Choroid plexus epithelial cell (primary cell): ENCODE data around the gene MYCN.
"Not testable (repeated sequence)": the region's sequence is repeated elsewhere in the genome, so short reads cannot be mapped to it uniquely, and the experiment has no call there.

Experiments used
- DNase-seq: peaks from one replicate; pipeline ENCODE4 v3.0.0-alpha.2; 2010; ENCODE audit warnings: low read depth
- H3K4me3 ChIP-seq: 2 replicates; pipeline ENCODE4 v1.5.1; 2011; ENCODE audit warnings: low read depth, mild to moderate bottlenecking, control low read depth, low read length, moderate library complexity
- TF ChIP-seq, protein P1 (sequence below): conservative IDR thresholded peaks from 2 replicates; pipeline ENCODE4 v1.5.1; 2011; ENCODE audit warnings: low read depth, mild to moderate bottlenecking, control low read depth, inconsistent platforms, low read length, moderate library complexity

Gene MYCN

DNA sequence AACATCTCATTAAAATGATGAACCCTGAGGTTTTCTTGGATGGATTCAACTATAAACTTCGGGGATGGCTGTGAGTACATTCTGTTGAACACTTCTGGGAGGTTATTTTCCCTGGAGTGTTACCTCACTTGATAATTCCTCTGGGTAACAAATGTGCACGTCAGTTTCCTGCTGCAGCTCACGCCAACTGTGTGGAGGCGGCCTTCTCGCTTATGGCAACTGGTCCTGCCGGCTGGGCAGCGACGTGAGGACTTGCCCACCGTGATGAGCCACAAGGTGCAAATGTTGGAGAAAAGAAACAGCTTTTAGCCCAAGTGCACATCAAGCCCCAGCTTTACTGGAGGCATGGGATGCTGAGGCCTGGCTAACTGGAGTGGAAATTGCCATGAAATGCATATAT, 15.9 kb downstream of the MYCN start:
- TF ChIP-seq, protein P1, sequence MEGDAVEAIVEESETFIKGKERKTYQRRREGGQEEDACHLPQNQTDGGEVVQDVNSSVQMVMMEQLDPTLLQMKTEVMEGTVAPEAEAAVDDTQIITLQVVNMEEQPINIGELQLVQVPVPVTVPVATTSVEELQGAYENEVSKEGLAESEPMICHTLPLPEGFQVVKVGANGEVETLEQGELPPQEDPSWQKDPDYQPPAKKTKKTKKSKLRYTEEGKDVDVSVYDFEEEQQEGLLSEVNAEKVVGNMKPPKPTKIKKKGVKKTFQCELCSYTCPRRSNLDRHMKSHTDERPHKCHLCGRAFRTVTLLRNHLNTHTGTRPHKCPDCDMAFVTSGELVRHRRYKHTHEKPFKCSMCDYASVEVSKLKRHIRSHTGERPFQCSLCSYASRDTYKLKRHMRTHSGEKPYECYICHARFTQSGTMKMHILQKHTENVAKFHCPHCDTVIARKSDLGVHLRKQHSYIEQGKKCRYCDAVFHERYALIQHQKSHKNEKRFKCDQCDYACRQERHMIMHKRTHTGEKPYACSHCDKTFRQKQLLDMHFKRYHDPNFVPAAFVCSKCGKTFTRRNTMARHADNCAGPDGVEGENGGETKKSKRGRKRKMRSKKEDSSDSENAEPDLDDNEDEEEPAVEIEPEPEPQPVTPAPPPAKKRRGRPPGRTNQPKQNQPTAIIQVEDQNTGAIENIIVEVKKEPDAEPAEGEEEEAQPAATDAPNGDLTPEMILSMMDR: no peak
- no peak overlapping the region for H3K4me3 ChIP-seq
- DNase-seq: no peak

DNA sequence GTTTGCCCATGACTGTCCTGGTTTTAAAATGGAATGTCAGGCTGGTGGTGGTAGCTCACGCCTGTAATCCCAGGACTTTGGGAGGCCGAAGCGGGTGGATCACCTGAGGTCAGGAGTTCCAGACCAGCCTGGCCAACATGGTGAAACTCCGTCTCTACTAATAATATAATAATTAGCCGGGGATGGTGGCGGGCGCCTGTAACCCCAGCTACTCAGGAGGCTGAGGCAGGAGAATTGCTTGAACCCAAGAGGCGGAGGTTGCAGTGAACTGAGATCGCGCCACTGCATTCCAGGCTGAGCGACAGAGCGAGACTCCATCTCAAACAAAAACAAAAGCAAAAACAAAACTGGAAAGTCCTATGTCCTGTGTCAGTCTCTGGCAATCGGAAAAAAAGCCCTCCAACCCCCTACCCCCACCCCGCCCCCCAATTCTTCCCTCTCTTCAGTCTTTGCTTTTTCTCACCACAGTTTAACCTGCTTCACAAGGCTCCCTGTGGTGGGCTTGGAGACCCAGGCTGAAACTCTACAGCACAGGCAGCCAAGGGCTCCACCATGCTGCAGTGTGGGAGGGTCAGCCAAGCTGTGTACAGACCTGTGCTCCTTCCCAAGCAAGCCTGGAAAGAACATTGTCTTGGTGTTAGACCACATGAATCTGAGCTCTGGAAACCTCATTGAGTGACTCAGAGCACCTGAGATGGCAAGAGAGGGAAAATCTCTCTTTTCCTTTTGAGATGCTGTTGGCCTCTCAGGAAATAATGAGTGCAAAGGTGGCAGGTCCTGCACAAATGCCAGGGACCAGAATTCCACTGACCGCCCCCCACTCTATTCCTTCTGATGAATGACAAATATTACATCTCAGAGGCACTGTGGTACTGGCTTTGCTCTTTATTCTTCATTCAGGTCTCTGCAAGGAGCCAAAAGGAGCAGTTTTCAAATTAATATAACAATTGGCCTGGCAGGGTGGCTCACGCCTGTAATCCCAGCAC, 16.7 kb downstream of the MYCN start:
- H3K4me3 ChIP-seq: no peak overlapping the region
- DNase-seq: no peak
- TF ChIP-seq, protein P1: no peak

DNA sequence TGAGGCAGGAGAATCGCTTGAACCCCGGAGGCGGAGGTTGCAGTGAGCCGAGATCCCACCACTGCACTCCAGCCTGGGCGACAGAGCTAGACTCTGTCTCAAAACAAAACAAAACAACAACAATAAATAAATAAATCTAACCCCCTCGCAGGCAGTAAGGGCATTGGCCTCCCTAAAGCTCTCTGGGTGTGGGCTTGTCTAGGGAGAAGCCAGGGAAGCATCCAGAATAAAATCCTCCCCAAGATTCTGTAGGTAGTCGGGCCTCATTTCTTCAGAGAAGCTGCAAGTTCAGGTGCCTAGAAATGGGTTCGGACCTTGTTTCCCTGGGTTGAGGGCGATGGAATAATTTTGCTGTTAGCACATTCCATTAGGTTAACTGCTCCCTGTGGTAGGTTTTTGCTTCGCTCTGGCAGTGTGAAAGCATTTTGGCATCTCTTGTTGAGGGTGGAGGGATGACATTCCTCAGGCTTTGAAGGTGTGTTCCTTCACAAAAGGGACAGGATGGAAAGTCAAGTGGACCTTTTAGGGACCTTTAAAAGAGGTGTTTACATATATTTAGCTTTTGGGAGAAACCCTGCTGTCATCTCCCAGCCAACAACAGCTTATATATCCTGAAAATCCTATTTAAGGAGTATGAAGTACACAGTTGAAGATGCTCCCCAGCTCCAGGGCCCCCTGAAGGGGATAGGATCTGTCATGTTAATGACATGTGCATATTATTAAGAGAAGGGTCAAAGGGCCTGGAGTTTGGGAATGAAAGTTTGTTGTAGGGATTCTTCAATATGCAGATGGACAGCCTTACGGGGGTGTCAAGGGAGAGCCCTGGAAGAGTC, 17.7 kb downstream of the MYCN start:
- TF ChIP-seq, protein P1: no peak
- no peak for DNase-seq
- H3K4me3 ChIP-seq: no peak overlapping the region

DNA sequence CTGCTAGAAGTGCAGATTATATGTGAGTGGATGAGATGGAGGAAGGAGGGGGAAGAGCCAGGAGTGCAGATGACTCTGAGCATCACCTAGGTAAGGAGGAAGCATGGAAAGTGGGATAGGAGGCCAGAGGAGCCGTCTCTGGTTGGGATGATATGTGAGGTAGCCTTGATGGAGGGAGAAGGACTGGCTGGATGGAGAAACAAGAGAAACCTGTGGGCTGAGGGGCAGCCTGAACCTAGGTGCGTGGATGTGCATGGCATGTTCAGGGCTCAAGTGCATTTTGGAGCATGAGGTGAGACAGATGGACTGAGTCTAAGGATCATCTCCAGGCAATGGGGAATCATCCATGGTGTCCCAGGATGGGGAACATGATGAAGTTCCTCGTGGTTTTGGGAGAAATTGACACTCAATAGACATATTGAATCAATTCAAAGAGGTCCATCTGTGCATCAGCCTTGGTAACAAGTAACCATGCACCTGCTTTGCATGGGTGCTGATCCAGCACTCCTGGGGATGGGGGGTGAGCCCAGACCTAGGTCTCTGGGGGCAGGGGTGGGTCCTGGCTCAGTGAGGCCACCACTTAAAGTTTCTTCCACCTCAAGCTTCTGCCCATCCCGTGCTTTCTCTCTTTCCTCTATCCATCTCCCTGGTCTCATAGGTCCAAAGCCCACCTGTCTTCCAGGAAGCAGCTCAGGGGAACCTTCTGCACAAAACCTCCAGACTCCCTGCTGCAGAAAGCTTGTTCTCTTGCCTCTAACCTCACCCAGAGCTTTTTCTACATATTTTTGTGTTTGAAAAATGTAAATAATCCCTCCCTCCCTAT, 19.2 kb downstream of the MYCN start:
- no peak for DNase-seq
- TF ChIP-seq, protein P1: no peak
- H3K4me3 ChIP-seq: no peak overlapping the region

DNA sequence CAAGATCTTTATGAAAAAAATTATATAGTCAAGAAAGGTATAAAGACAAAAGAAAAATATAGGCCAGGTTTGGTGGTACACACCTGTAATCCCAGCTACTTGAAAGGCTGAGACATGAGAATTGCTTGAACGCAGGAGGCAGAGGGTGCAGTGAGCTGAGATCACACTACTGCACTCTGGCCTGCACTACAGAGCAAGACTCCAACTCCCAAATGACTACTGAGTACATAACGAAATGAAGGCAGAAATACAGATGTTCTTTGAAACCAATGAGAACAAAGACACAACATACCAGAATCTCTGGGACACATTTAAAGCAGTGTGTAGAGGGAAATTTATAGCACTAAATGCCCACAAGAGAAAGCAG, 19.8 kb downstream of the MYCN start:
- not testable (repeated sequence) for DNase-seq, H3K4me3 ChIP-seq

DNA sequence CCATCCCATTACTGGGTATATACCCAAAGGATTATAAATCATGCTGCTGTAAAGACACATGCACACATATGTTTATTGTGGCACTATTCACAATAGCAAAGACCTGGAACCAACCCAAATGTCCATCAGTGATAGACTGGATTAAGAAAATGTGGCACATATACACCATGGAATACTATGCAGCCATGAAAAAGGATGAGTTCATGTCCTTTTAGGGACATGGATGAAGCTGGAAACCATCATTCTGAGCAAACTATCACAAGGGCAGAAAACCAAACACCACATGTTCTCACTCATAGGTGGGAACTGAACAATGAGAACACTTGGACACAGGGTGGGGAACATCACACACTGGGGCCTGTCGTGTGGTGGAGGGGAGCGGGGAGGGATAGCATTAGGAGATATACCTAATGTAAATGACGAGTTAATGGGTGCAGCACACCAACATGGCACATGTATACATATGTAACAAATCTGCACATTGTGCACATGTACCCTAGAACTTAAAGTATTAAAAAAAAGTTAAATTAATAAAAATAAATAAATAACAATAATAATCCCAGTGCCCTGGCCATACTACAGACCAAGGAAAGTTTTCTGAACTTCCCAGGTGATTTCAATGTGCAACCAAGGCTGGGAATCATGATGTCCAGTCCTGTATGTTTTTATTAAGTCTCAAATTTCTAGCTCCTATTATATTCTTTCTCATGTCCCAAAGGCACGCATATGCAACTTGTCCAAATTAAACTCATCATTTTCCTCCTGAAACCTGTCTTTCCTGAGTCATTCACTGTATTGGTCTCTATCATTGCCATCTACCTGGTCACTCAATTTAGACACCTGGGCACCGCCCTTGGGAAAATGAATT, 23.0 kb downstream of the MYCN start:
- H3K4me3 ChIP-seq, DNase-seq: not testable (repeated sequence)

DNA sequence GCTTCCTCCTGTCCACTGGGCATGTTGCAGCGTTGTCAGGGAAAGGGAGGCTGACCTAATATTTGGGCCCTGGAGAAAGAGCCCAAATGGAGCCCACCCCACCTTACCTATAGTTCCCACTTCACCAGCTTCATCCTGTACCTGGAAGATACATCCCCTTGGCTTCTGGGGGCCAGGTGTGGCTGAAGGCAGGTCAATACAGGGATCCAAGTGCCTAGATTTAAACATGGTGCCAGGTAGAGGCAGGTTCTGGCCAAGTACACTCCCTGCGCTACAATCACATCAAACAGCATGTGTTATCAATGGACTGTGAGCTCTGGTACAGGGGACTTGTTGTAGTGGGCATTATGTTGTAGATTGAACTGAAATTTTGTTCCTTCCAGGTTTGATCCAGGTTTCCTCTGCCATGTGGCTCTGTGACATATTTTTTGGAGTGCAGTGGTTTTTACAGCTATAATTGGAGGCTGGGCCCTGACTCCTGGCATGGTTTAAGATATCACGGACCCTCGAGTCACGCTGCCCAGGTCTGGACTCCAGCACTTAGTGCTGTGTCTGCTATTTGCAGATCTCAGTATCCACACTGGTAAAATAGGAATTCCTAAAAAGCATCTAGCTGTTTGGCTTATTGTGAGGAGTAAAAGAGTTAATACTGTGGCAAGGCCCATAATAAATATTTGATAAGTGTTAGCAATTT, 23.8 kb downstream of the MYCN start:
- no peak overlapping the region for H3K4me3 ChIP-seq
- TF ChIP-seq, protein P1: no peak
- DNase-seq: no peak
